MM.1S (cell line): Measurements from ENCODE around the gene HES1.

Experiments used
- DNase-seq: peaks from one replicate; pipeline ENCODE4 v3.0.0-alpha.2; 2015
- H2AFZ ChIP-seq: fragments of 300-600 bp; sonication (generic); 2 replicates; pipeline ENCODE4 v1.6.0; 2016; ENCODE audit warnings: antibody characterized with exemption, low read length
- H3F3A ChIP-seq: fragments of 300-600 bp; sonication (generic); 2 replicates; pipeline ENCODE4 v1.6.1; 2016; ENCODE audit warnings: mild to moderate bottlenecking, antibody characterized with exemption, low read length, moderate library complexity, mixed read lengths; ENCODE audit not compliant: insufficient read depth
- H3K27ac ChIP-seq: fragments of 300-600 bp; sonication (generic); 2 replicates; pipeline ENCODE4 v1.5.1; 2016; ENCODE audit warnings: mild to moderate bottlenecking, low read length
- H3K27me3 ChIP-seq: fragments of 300-600 bp; sonication (generic); replicated peaks from 2 replicates; pipeline ENCODE4 v1.6.0; 2016; ENCODE audit warnings: low read length; ENCODE audit not compliant: insufficient read depth
- H3K36me3 ChIP-seq: fragments of 300-600 bp; sonication (generic); replicated peaks from 2 replicates; pipeline ENCODE4 v1.6.1; 2016; ENCODE audit warnings: mild to moderate bottlenecking, low read length, mixed read lengths; ENCODE audit not compliant: insufficient read depth
- H3K4me1 ChIP-seq: fragments of 300-600 bp; sonication (generic); 2 replicates; pipeline ENCODE4 v1.6.1; 2016; ENCODE audit warnings: low read length, mixed read lengths
- H3K4me2 ChIP-seq: fragments of 300-600 bp; sonication (generic); 2 replicates; pipeline ENCODE4 v1.6.0; 2016; ENCODE audit warnings: low read depth, low read length
- H3K4me3 ChIP-seq: fragments of 300-600 bp; sonication (generic); 2 replicates; pipeline ENCODE4 v1.5.1; 2016; ENCODE audit warnings: low read length, mixed read lengths
- H3K79me2 ChIP-seq: fragments of 300-600 bp; sonication (generic); 2 replicates; pipeline ENCODE4 v1.6.1; 2016; ENCODE audit warnings: mixed run types, low read length, mixed read lengths
- H3K9ac ChIP-seq: fragments of 300-600 bp; sonication (generic); 2 replicates; pipeline ENCODE4 v1.6.1; 2016; ENCODE audit warnings: low read length, mixed read lengths
- H3K9me2 ChIP-seq: fragments of 300-600 bp; sonication (generic); replicated peaks from 2 replicates; pipeline ENCODE4 v1.6.1; 2016; ENCODE audit warnings: mild to moderate bottlenecking, low read length, mixed read lengths; ENCODE audit not compliant: insufficient read depth
- H3K9me3 ChIP-seq: fragments of 300-600 bp; sonication (generic); replicated peaks from 2 replicates; pipeline ENCODE4 v1.6.1; 2016; ENCODE audit warnings: mild to moderate bottlenecking, low read length, mixed read lengths; ENCODE audit not compliant: insufficient read depth
- H4K20me1 ChIP-seq: fragments of 300-600 bp; sonication (generic); 2 replicates; pipeline ENCODE4 v1.6.1; 2016; ENCODE audit warnings: mild to moderate bottlenecking, low read length, moderate library complexity, mixed read lengths; ENCODE audit not compliant: insufficient read depth
- CTCF ChIP-seq: fragments of 300-600 bp; sonication (generic); IDR thresholded peaks from 2 replicates; pipeline ENCODE4 v1.5.1; 2016; ENCODE audit warnings: antibody characterized with exemption, low read length, mixed read lengths
- EZH2 ChIP-seq: fragments of 300-600 bp; sonication (generic); optimal IDR thresholded peaks from 2 replicates; pipeline ENCODE3; 2017; ENCODE audit warnings: low read depth, mild to moderate bottlenecking, antibody characterized with exemption, low read length, mixed read lengths
- EZH2phosphoT487 ChIP-seq: fragments of 300-600 bp; sonication (generic); IDR thresholded peaks from 2 replicates; pipeline ENCODE4 v1.6.1; 2018; ENCODE audit warnings: antibody characterized with exemption, low read length

Gene HES1

GRCh38 chr3:194134231-194134756 lies 1.7 kb upstream of the HES1 start:
- H3K4me2 ChIP-seq: peak overlapping the region; percentile 85; the same call in 1 of the 2 replicates
- peak; percentile 98 for DNase-seq
- H3K27ac ChIP-seq: peak overlapping the region; percentile 88
- peak overlapping the region; percentile 63; the same call in 1 of the 2 replicates for H2AFZ ChIP-seq
- H3K9me2 ChIP-seq: no peaks in the 10 kb centered on the region
- H3K4me3 ChIP-seq: peak overlapping the region; percentile 72
- H3K27me3 ChIP-seq: peaks cover 5% of the 10 kb centered on the region; the same call in 1 of the 2 replicates
- TF ChIP-seq EZH2: no peak
- TF ChIP-seq EZH2phosphoT487: no peak
- H3K36me3 ChIP-seq: no peaks in the 10 kb centered on the region
- H3K4me1 ChIP-seq: peaks cover 52% of the 10 kb centered on the region
- no peaks in the 10 kb centered on the region for H4K20me1 ChIP-seq
- peaks cover 85% of the 10 kb centered on the region for H3F3A ChIP-seq
- H3K9me3 ChIP-seq: no peaks in the 10 kb centered on the region
- 0 out of 2 replicates have a peak, but pooled peaks cover 6% of the 10 kb centered on the region for H3K79me2 ChIP-seq
- peak overlapping the region; percentile 75 for H3K9ac ChIP-seq

- Histone ChIP-seq H3K79me2 (0 out of 2 replicates have a peak, but pooled peaks cover 6% of the 10 kb centered on the region), H3K9me3 (no peaks in the 10 kb centered on the region), H4K20me1 (no peaks in the 10 kb centered on the region), H3K4me1 (peaks cover 56% of the 10 kb centered on the region), H3F3A (peaks cover 92% of the 10 kb centered on the region), H3K27ac (peak overlapping the region; percentile 88), H3K9ac (peak overlapping the region; percentile 75), H3K36me3 (no peaks in the 10 kb centered on the region), H3K4me3 (peak overlapping the region; percentile 72), H3K9me2 (no peaks in the 10 kb centered on the region), H3K27me3 (peaks cover 3% of the 10 kb centered on the region; the same call in 1 of the 2 replicates), H3K4me2 (peak overlapping the region; percentile 85), H2AFZ (peak overlapping the region; percentile 63)
- DNase-seq: peak; percentile 99
- TF ChIP-seq CTCF: no peak
- TF ChIP-seq EZH2: no peak
- no peak for TF ChIP-seq EZH2phosphoT487
Measured at GRCh38 chr3:194134757-194135515, 1.0 kb upstream of the HES1 start.

GRCh38 chr3:194135516-194135805 lies 487 bp upstream of the HES1 start:
- TF ChIP-seq EZH2phosphoT487 (no peak), EZH2 (no peak), CTCF (no peak)

More at GRCh38 chr3:194135516-194135805, 487 bp upstream of the HES1 start:
- H3K36me3 ChIP-seq: no peaks in the 10 kb centered on the region
- H3K4me1 ChIP-seq: peaks cover 56% of the 10 kb centered on the region
- DNase-seq: no peak
- H4K20me1 ChIP-seq: no peaks in the 10 kb centered on the region
- peaks cover 92% of the 10 kb centered on the region for H3F3A ChIP-seq
- peak overlapping the region; percentile 85 for H3K4me2 ChIP-seq
- 0 out of 2 replicates have a peak, but pooled peaks cover 6% of the 10 kb centered on the region for H3K79me2 ChIP-seq
- peak overlapping the region; percentile 88 for H3K27ac ChIP-seq
- H3K9me3 ChIP-seq: no peaks in the 10 kb centered on the region
- H3K27me3 ChIP-seq: no peaks in the 10 kb centered on the region; the same call in 1 of the 2 replicates
- H3K9me2 ChIP-seq: no peaks in the 10 kb centered on the region
- H2AFZ ChIP-seq: peak overlapping the region; percentile 63
- peak overlapping the region; percentile 75 for H3K9ac ChIP-seq
- peak overlapping the region; percentile 72 for H3K4me3 ChIP-seq
